Left ventricle myocardium inferior (tissue), 1 donor: ENCODE results near the gene NBAS. TPM values are rescaled to one million over a fixed set of nuclear protein-coding genes. Genes with fewer than 3 reads are reported as not detected.

ENCODE experiments used
- DNase-seq: peaks from one replicate; pipeline ENCODE4 v3.0.0-alpha.2; 2020
- H3K27ac ChIP-seq: fragments of 200-600 bp; replicated peaks from 2 replicates; pipeline ENCODE4 v1.8.0; 2021
- H3K27me3 ChIP-seq: fragments of 200-600 bp; 2 replicates; pipeline ENCODE4 v1.8.0; 2021; ENCODE audit warnings: low read depth
- H3K36me3 ChIP-seq: fragments of 200-600 bp; 2 replicates; pipeline ENCODE4 v1.8.0; 2021
- H3K4me1 ChIP-seq: fragments of 200-600 bp; 2 replicates; pipeline ENCODE4 v1.8.0; 2021
- H3K4me3 ChIP-seq: fragments of 200-600 bp; 2 replicates; pipeline ENCODE4 v1.8.0; 2021; ENCODE audit warnings: mild to moderate bottlenecking, moderate library complexity
- H3K9me3 ChIP-seq: fragments of 200-600 bp; replicated peaks from 2 replicates; pipeline ENCODE4 v1.8.0; 2021
- intact Hi-C: fragments of 100-400 bp; cut with micrococcal nuclease; formaldehyde crosslinking; loops from one replicate; pipeline ENCODE4 v1.11.0; 2022
- total RNA-seq: library from RNA; stranded (reverse); fragmentation: NEBNext Ultra II Directional; extraction: Animal tissue kit (Norgen Biotek cat#: 25700); gene quantifications from one replicate; pipeline ENCODE4 v1.2.1, GENCODE V29; 2021
- TF ChIP-seq, protein P1 (sequence below): fragments of 200-600 bp; IDR thresholded peaks from 2 replicates; pipeline ENCODE4 v1.8.0; 2021; ENCODE audit warnings: antibody characterized with exemption, mild to moderate bottlenecking, borderline replicate concordance
- donor health status: DM: no; HTN: yes; CAD: no; lungs with severe emphysema.

Gene NBAS
- total RNA-seq, 1 donor from 2014 or later: 50.6 TPM

DNA sequence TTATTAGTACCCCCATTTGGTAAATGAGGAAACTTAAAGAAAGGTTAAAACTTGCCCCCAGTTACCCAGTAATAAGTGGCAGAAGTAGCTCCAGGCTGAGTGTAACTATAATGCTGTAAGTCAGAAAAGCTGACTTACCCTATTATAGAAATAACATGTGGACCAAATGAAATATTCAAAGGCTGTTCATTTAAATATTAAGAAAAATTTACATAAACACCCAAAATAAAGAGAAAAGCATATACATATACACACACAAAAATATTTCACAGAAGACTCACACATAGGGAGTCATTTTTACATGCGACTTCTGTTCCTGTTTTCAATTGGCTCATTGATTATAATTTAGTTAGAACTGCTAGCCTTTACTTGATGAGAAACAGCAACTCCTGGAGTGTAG is 189.1 kb downstream of the NBAS start:
- TF ChIP-seq, protein P1, sequence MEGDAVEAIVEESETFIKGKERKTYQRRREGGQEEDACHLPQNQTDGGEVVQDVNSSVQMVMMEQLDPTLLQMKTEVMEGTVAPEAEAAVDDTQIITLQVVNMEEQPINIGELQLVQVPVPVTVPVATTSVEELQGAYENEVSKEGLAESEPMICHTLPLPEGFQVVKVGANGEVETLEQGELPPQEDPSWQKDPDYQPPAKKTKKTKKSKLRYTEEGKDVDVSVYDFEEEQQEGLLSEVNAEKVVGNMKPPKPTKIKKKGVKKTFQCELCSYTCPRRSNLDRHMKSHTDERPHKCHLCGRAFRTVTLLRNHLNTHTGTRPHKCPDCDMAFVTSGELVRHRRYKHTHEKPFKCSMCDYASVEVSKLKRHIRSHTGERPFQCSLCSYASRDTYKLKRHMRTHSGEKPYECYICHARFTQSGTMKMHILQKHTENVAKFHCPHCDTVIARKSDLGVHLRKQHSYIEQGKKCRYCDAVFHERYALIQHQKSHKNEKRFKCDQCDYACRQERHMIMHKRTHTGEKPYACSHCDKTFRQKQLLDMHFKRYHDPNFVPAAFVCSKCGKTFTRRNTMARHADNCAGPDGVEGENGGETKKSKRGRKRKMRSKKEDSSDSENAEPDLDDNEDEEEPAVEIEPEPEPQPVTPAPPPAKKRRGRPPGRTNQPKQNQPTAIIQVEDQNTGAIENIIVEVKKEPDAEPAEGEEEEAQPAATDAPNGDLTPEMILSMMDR: no peak
- Histone ChIP-seq H3K36me3 (peaks cover 30% of the 10 kb centered on the region), H3K27me3 (no peaks in the 10 kb centered on the region), H3K4me3 (no peak overlapping the region), H3K4me1 (peaks cover 5% of the 10 kb centered on the region), H3K27ac (no peak overlapping the region), H3K9me3 (no peaks in the 10 kb centered on the region)
- DNase-seq: no peak
- intact Hi-C loops: no loop called here

DNA sequence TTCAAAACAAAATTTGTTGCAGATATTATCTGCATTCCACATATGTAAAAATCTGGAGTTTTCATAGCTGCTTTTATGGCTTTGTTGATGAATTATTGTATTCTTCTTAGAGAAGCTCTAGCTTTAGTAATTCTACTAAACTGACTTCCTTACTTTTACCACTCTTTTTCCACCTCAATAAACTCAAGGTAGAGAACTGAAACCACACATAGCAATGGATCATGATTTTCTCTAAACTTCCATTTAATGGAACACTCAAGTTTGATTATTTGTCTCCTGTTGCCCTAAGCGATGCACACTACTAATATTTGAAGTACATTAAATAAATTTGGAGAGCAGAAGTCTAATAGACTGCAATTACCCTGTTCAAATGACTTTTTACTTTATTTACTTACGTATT is 192.0 kb downstream of the NBAS start:
- Histone ChIP-seq H3K4me1 (peaks cover 5% of the 10 kb centered on the region), H3K9me3 (no peaks in the 10 kb centered on the region), H3K27me3 (no peaks in the 10 kb centered on the region), H3K36me3 (peaks cover 45% of the 10 kb centered on the region), H3K27ac (no peak overlapping the region), H3K4me3 (no peak overlapping the region)
- DNase-seq: no peak
- TF ChIP-seq, protein P1: no peak
- intact Hi-C loops: no loop called here

DNA sequence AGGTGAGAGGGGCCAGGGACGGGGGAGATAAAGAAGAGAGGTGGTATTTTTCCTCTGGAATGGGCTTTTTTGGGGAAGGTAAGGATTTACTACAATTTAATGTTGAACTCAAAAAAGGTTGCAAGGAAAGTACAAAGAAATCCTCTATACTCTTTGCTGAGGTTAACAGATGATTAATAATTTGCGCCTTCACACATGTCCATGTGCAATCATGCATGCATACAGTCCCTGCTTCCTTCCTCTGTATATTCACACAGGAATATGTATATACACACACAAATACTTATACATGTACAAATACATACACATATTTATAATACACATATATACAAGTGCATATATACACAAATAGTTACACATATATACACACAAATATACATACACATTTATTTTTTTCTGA is 193.4 kb downstream of the NBAS start:
- intact Hi-C loops: no loop called here

DNA sequence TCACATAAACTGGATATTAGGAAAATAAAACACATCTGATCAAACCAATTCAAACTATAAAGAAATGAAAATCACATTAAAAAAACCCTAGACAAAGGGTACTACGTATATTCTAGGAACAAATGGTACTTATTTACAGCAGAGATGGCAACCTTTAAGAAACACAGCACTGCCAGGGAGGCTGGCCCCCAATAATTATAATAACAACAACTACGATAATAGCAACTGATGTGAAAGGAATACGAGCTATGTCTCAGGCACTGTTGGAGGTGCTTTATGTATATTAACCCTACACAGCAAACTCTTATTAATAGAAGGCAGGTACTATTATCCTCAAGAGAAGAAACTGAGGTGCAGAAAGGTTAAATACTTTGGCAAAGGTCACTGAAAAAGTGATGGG is 193.9 kb downstream of the NBAS start:
- no peak for DNase-seq
- H3K36me3 ChIP-seq: peaks cover 38% of the 10 kb centered on the region
- H3K4me1 ChIP-seq: no peaks in the 10 kb centered on the region
- intact Hi-C loops: no loop called here
- H3K9me3 ChIP-seq: no peaks in the 10 kb centered on the region
- TF ChIP-seq, protein P1: no peak
- no peaks in the 10 kb centered on the region for H3K27me3 ChIP-seq
- no peak overlapping the region for H3K4me3 ChIP-seq
- H3K27ac ChIP-seq: no peak overlapping the region

More for the DNA sequence above, 193.4 kb downstream of the NBAS start:
- TF ChIP-seq, protein P1: no peak
- Histone ChIP-seq H3K27me3 (no peaks in the 10 kb centered on the region), H3K36me3 (peaks cover 39% of the 10 kb centered on the region), H3K27ac (no peak overlapping the region), H3K4me1 (no peaks in the 10 kb centered on the region), H3K4me3 (no peak overlapping the region), H3K9me3 (no peaks in the 10 kb centered on the region)
- DNase-seq: no peak

DNA sequence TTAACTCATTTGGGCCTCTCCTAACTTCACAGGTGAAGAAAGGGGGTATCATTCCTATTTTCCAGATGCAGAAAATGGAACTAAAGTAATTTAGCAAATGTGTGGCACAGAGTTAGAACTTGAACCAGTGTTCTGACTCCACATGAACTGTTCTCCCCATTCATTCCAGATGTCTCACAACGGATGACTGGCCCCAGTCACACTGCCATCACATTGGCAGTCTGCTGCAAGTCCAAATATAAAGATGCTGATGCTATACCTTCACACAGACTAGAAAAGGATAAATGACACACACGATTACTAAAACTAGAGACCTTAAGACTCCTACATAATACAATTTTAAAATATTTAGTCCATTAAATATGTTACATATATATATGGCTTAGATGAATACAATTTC is 195.7 kb downstream of the NBAS start:
- no peaks in the 10 kb centered on the region for H3K9me3 ChIP-seq
- no peak for DNase-seq
- no peaks in the 10 kb centered on the region for H3K4me1 ChIP-seq
- intact Hi-C loops: no loop called here
- no peak overlapping the region for H3K27ac ChIP-seq
- H3K4me3 ChIP-seq: no peak overlapping the region
- H3K36me3 ChIP-seq: peaks cover 42% of the 10 kb centered on the region
- no peaks in the 10 kb centered on the region for H3K27me3 ChIP-seq
- TF ChIP-seq, protein P1: no peak

DNA sequence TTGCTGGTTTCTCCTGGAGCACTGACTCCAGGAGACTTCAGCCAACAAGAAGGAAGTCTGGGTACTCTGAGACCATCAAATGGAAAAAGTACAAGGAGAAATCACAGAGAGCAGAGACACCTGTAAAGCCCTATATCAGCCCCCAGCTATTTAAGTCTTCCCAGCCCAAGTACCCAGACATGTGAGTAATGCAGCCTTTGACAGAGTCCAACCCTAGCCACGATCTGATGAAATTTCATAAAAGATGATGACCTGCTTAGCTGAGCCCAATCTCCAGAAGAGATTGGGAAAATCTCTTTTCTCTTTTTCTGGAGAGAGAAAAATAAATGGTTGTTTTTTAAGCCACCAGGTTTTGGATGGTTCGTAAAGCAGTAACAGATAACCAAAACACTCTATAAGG is 196.6 kb downstream of the NBAS start:
- intact Hi-C loops: no loop called here
- H3K27me3 ChIP-seq: no peaks in the 10 kb centered on the region
- H3K36me3 ChIP-seq: peaks cover 42% of the 10 kb centered on the region
- no peaks in the 10 kb centered on the region for H3K4me1 ChIP-seq
- H3K9me3 ChIP-seq: no peaks in the 10 kb centered on the region
- no peak overlapping the region for H3K27ac ChIP-seq
- TF ChIP-seq, protein P1: no peak
- H3K4me3 ChIP-seq: no peak overlapping the region
- no peak for DNase-seq
